ENCODE data around the gene RPL38.

RPL38 gene

DNA sequence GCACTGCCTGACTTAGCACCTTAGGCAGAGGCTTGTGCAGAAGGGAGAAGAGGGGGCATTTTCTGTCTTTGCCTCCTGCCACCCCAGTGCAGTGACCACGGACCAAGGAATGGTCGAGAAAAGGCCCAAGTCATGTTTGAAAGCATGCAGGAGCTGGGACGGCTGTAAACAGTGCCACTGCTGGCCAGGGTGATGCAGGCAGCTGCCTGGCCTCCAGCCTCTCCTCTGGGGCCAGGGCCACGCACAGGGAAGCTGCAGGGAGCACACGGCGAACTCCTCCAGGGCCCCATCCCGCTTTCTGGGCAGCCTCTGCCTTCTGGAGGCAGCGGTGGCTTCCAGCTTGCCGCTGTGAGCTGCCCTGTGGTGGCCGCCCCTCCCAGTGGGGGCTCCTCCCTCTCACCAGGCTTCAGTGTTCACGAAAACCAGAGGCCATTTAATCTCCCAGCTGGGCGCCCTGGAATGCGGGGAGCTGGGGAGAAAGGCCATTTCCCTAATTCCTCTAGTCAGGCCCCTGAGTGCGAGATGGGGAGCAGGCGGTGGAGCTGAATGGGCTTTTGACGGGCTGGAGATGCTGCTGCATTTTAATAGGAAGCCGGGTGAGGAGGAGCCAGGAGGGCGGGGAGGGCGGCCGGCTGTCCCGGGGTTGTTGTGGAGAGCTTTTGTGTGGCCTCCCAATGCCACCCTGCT, 41.8 kb downstream of the RPL38 start:
- DNase-seq, result peak; percentile 61
- no peaks in the 10 kb centered on the region for H3K79me2 ChIP-seq (ENCODE audit: control insufficient read depth, insufficient read depth, low read length)
- H3K27me3 ChIP-seq (ENCODE audit: insufficient read depth, low read length, poor library complexity), result no peaks in the 10 kb centered on the region
- H2AK5ac ChIP-seq (ENCODE audit: low read length), result no peak overlapping the region
- H2BK5ac ChIP-seq (ENCODE audit: low read length), result no peak overlapping the region
- no peak overlapping the region for H2BK120ac ChIP-seq (ENCODE audit: low read depth, low read length)
- H4K8ac ChIP-seq (ENCODE audit: low read depth, low read length), result no peak overlapping the region
- peaks cover 3% of the 10 kb centered on the region for H3K4me1 ChIP-seq (ENCODE audit: control insufficient read depth, low read depth, low read length)
- no peak overlapping the region for H4K5ac ChIP-seq (ENCODE audit: low read length)
- H3K79me1 ChIP-seq (ENCODE audit: low read length), result no peaks in the 10 kb centered on the region
- H3K36me3 ChIP-seq (ENCODE audit: control insufficient read depth, insufficient read depth, low read length), result no peaks in the 10 kb centered on the region
- no peak overlapping the region for H3K23ac ChIP-seq (ENCODE audit: low read length)
- no CpG with 5 or more reads among the region's 21 CpGs for WGBS (ENCODE audit: extremely low coverage, insufficient coverage, low lambda C conversion rate)
- no peak overlapping the region for H3K27ac ChIP-seq (ENCODE audit: low read depth, low read length)
- H3K9ac ChIP-seq (ENCODE audit: low read length), result peak overlapping the region; percentile 2
- peak overlapping the region; percentile 20 for H3K4me2 ChIP-seq (ENCODE audit: low read length)
- H3K18ac ChIP-seq (ENCODE audit: low read length), result no peak overlapping the region
- H3K56ac ChIP-seq (ENCODE audit: low read length), result peak overlapping the region; percentile 74
- H3K4me3 ChIP-seq (ENCODE audit: low read length), result no peak overlapping the region
- no peak overlapping the region for H3K4ac ChIP-seq (ENCODE audit: low read depth, low read length)
- H2BK15ac ChIP-seq (replicated peaks; ENCODE audit: low read depth), result no peak overlapping the region

DNA sequence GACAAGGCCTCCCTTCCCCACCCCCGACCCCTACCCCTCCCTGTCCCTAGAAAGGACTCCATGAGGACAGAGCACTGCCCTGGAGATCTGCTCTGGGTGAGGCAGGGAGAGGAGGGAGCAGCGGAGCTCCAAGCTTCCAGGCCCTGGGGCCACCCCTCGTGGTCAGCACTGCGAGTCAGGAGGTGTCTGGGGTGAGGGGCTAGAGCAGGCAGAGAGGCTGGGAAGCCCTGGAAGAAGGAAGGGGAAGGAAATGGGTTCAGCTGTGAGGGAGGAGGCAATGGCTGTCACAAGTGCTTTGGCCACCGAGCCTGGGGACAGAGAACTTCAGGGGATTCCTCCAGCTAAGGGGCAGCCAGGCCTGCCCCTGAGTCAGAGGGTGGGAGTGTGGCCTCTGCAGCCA, 42.4 kb downstream of the RPL38 start:
- no peak overlapping the region for H4K8ac ChIP-seq (ENCODE audit: low read depth, low read length)
- no peak overlapping the region for H2BK5ac ChIP-seq (ENCODE audit: low read length)
- no peak overlapping the region for H3K4me2 ChIP-seq (ENCODE audit: low read length)
- no peak overlapping the region for H3K27ac ChIP-seq (ENCODE audit: low read depth, low read length)
- no peaks in the 10 kb centered on the region for H3K27me3 ChIP-seq (ENCODE audit: insufficient read depth, low read length, poor library complexity)
- peak overlapping the region; percentile 13 for H3K9ac ChIP-seq (ENCODE audit: low read length)
- H2BK15ac ChIP-seq (replicated peaks; ENCODE audit: low read depth), result no peak overlapping the region
- no peak overlapping the region for H3K4me3 ChIP-seq (ENCODE audit: low read length)
- no CpG with 5 or more reads among the region's 5 CpGs for WGBS (ENCODE audit: extremely low coverage, insufficient coverage, low lambda C conversion rate)
- no peak overlapping the region for H2BK120ac ChIP-seq (ENCODE audit: low read depth, low read length)
- H3K23ac ChIP-seq (ENCODE audit: low read length), result no peak overlapping the region
- H3K18ac ChIP-seq (ENCODE audit: low read length), result no peak overlapping the region
- H3K56ac ChIP-seq (ENCODE audit: low read length), result peak overlapping the region; percentile 42
- DNase-seq, result peak; percentile 23
- no peaks in the 10 kb centered on the region for H3K79me1 ChIP-seq (ENCODE audit: low read length)
- H3K4ac ChIP-seq (ENCODE audit: low read depth, low read length), result no peak overlapping the region
- H2AK5ac ChIP-seq (ENCODE audit: low read length), result no peak overlapping the region
- H4K5ac ChIP-seq (ENCODE audit: low read length), result no peak overlapping the region
- H3K4me1 ChIP-seq (ENCODE audit: control insufficient read depth, low read depth, low read length), result peaks cover 3% of the 10 kb centered on the region
- H3K79me2 ChIP-seq (ENCODE audit: control insufficient read depth, insufficient read depth, low read length), result no peaks in the 10 kb centered on the region
- no peaks in the 10 kb centered on the region for H3K36me3 ChIP-seq (ENCODE audit: control insufficient read depth, insufficient read depth, low read length)

- Histone ChIP-seq H3K79me2 (ENCODE audit: control insufficient read depth, insufficient read depth, low read length) (no peaks in the 10 kb centered on the region), H4K8ac (ENCODE audit: low read depth, low read length) (no peak overlapping the region), H3K56ac (ENCODE audit: low read length) (no peak overlapping the region), H3K18ac (ENCODE audit: low read length) (no peak overlapping the region), H3K27ac (ENCODE audit: low read depth, low read length) (no peak overlapping the region), H3K4me3 (ENCODE audit: low read length) (no peak overlapping the region), H3K4me2 (ENCODE audit: low read length) (no peak overlapping the region), H3K4ac (ENCODE audit: low read depth, low read length) (no peak overlapping the region), H3K27me3 (ENCODE audit: insufficient read depth, low read length, poor library complexity) (no peaks in the 10 kb centered on the region), H2BK15ac (replicated peaks; ENCODE audit: low read depth) (no peak overlapping the region), H3K36me3 (ENCODE audit: control insufficient read depth, insufficient read depth, low read length) (no peaks in the 10 kb centered on the region), H2BK120ac (ENCODE audit: low read depth, low read length) (no peak overlapping the region), H4K5ac (ENCODE audit: low read length) (no peak overlapping the region), H3K4me1 (ENCODE audit: control insufficient read depth, low read depth, low read length) (peaks cover 3% of the 10 kb centered on the region), H3K79me1 (ENCODE audit: low read length) (no peaks in the 10 kb centered on the region), H2AK5ac (ENCODE audit: low read length) (no peak overlapping the region), H3K9ac (ENCODE audit: low read length) (no peak overlapping the region), H2BK5ac (ENCODE audit: low read length) (no peak overlapping the region), H3K23ac (ENCODE audit: low read length) (no peak overlapping the region)
- no peak for DNase-seq
- no CpG with 5 or more reads among the region's 17 CpGs for WGBS (ENCODE audit: extremely low coverage, insufficient coverage, low lambda C conversion rate)
These were observed 46.3 kb downstream of the RPL38 start for GRCh38 chr17:74249590-74250270.

- H2BK5ac ChIP-seq (ENCODE audit: low read length), result no peak overlapping the region
- H3K4ac ChIP-seq (ENCODE audit: low read depth, low read length), result no peak overlapping the region
- no peaks in the 10 kb centered on the region for H3K79me2 ChIP-seq (ENCODE audit: control insufficient read depth, insufficient read depth, low read length)
- no peak overlapping the region for H4K5ac ChIP-seq (ENCODE audit: low read length)
- no peak overlapping the region for H4K8ac ChIP-seq (ENCODE audit: low read depth, low read length)
- no peak overlapping the region for H3K18ac ChIP-seq (ENCODE audit: low read length)
- no peak overlapping the region for H3K4me2 ChIP-seq (ENCODE audit: low read length)
- H3K27ac ChIP-seq (ENCODE audit: low read depth, low read length), result no peak overlapping the region
- H3K23ac ChIP-seq (ENCODE audit: low read length), result no peak overlapping the region
- H3K27me3 ChIP-seq (ENCODE audit: insufficient read depth, low read length, poor library complexity), result no peaks in the 10 kb centered on the region
- no peak overlapping the region for H2BK120ac ChIP-seq (ENCODE audit: low read depth, low read length)
- H3K4me1 ChIP-seq (ENCODE audit: control insufficient read depth, low read depth, low read length), result peaks cover 2% of the 10 kb centered on the region
- no CpG with 5 or more reads among the region's 12 CpGs for WGBS (ENCODE audit: extremely low coverage, insufficient coverage, low lambda C conversion rate)
- no peak overlapping the region for H2AK5ac ChIP-seq (ENCODE audit: low read length)
- DNase-seq, result no peak
- H3K79me1 ChIP-seq (ENCODE audit: low read length), result no peaks in the 10 kb centered on the region
- no peak overlapping the region for H3K4me3 ChIP-seq (ENCODE audit: low read length)
- H3K36me3 ChIP-seq (ENCODE audit: control insufficient read depth, insufficient read depth, low read length), result no peaks in the 10 kb centered on the region
- H2BK15ac ChIP-seq (replicated peaks; ENCODE audit: low read depth), result no peak overlapping the region
- no peak overlapping the region for H3K9ac ChIP-seq (ENCODE audit: low read length)
- no peak overlapping the region for H3K56ac ChIP-seq (ENCODE audit: low read length)
These were observed 47.0 kb downstream of the RPL38 start for GRCh38 chr17:74250324-74250995.

GRCh38 chr17:74251051-74251450, 47.6 kb downstream of the RPL38 start:
- no peaks in the 10 kb centered on the region for H3K27me3 ChIP-seq (ENCODE audit: insufficient read depth, low read length, poor library complexity)
- no peak overlapping the region for H2BK120ac ChIP-seq (ENCODE audit: low read depth, low read length)
- H2BK5ac ChIP-seq (ENCODE audit: low read length), result no peak overlapping the region
- no peak overlapping the region for H3K4ac ChIP-seq (ENCODE audit: low read depth, low read length)
- no peaks in the 10 kb centered on the region for H3K4me1 ChIP-seq (ENCODE audit: control insufficient read depth, low read depth, low read length)
- H2AK5ac ChIP-seq (ENCODE audit: low read length), result no peak overlapping the region
- H3K4me3 ChIP-seq (ENCODE audit: low read length), result no peak overlapping the region
- H3K23ac ChIP-seq (ENCODE audit: low read length), result no peak overlapping the region
- no CpG with 5 or more reads among the region's 8 CpGs for WGBS (ENCODE audit: extremely low coverage, insufficient coverage, low lambda C conversion rate)
- H3K18ac ChIP-seq (ENCODE audit: low read length), result no peak overlapping the region
- no peak overlapping the region for H4K8ac ChIP-seq (ENCODE audit: low read depth, low read length)
- H4K5ac ChIP-seq (ENCODE audit: low read length), result no peak overlapping the region
- no peaks in the 10 kb centered on the region for H3K36me3 ChIP-seq (ENCODE audit: control insufficient read depth, insufficient read depth, low read length)
- H3K79me1 ChIP-seq (ENCODE audit: low read length), result no peaks in the 10 kb centered on the region
- no peak overlapping the region for H3K4me2 ChIP-seq (ENCODE audit: low read length)
- H3K27ac ChIP-seq (ENCODE audit: low read depth, low read length), result no peak overlapping the region
- no peak overlapping the region for H3K56ac ChIP-seq (ENCODE audit: low read length)
- no peaks in the 10 kb centered on the region for H3K79me2 ChIP-seq (ENCODE audit: control insufficient read depth, insufficient read depth, low read length)
- H3K9ac ChIP-seq (ENCODE audit: low read length), result no peak overlapping the region
- no peak for DNase-seq
- H2BK15ac ChIP-seq (replicated peaks; ENCODE audit: low read depth), result no peak overlapping the region

All from mesendoderm (in vitro differentiated cells).